HG02884 (cell line): ENCODE data around the gene CDX2.

Experiments used
- ATAC-seq: cut with Tn5 transposase; IDR thresholded peaks from one replicate; pipeline ENCODE4 v1.9.1; 2021; ENCODE audit warnings: mild to moderate bottlenecking, moderate library complexity; ENCODE audit not compliant: unreplicated experiment

The CDX2 gene

DNA sequence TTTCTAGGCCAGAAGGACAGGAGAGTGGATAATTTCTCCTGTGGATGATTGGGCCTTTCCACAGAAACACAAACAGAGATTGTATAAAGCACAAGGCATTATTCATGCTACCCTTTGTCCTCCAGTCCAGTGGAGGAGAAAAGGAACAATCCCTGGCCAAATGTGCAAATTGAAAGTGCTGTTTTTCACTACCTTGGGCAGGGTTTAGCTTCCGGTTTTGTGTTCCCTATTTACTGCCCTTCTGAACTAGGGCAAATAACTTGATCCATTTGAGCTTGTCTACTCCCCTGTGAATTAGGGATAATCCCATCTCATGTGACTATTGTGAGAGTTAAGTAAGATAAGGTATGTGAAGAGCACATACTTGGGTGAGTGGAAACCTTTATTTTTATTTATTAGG lies 36.0 kb downstream of the CDX2 start:
- no peak for ATAC-seq

DNA sequence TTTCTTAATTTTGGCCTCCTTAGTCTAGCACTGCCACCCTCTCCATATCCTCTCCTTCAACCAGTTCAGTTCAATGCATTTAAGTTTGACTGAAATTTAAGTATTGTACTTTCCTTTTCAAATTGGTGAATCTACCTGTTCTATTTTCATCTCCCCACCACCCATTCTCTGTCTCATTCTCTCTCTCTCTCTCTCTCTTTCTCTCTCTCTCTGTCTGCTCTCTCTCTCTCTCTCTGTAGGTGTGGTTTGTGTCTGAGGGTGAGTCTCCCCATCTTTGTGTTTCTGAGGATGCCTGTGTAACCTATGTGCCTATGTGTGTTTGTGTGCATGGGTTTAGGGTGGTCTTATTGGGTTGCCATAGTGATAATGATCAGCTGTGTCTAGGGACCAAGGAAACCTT lies 39.2 kb downstream of the CDX2 start:
- no peak for ATAC-seq

DNA sequence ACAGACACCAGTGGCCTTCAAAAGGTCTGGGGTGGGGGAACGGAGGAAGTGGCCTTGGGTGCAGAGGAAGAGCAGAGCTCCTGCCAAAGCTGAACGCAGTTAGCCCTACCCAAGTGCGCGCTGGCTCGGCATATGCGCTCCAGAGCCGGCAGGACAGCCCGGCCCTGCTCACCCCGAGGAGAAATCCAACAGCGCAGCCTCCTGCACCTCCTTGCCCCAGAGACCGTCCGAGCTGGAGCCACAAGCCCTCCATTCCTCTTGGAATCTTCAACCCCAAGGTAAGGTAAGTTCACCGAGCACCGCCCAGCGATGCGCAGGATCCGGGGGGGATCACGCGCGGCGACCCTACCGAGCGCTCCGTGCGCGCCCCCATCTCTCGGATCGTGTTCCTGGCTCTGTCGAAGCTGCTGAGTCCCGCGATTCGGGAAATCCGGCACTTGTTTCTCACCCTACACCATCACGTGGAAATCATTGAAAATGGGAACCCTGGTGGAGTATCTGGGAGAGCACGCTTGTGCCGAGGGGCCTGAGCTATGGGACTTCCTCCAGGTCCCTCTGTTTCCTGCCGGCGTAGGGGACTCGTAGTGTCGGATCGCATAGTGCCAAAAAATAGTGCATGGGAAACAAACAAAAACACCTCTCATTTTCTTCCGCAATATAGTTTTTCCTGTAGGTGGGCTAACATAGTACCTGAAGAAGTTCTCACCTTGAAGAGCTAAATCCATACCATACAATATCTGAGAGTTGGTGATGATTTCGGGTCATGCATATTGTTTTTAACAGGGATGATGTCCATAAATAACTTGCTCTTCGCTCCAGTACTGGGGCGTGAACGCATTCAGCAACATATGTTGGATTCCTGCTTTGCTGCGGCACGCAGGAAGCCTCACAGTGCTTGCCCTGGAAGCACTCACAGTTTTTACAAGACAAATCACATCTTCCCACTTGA lies 40.0 kb downstream of the CDX2 start:
- no peak for ATAC-seq

DNA sequence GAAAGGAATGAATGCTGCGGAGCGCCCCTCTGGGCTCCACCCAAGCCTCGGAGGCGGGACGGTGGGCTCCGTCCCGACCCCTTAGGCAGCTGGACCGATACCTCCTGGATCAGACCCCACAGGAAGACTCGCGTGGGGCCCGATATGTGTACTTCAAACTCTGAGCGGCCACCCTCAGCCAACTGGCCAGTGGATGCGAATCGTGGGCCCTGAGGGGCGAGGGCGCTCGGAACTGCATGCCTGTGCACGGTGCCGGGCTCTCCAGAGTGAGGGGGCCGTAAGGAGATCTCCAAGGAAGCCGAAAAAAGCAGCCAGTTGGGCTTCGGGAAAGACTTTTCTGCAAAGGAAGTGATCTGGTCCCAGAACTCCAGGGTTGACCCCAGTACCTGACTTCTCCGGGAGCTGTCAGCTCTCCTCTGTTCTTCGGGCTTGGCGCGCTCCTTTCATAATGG lies 40.7 kb downstream of the CDX2 start:
- no peak for ATAC-seq

DNA sequence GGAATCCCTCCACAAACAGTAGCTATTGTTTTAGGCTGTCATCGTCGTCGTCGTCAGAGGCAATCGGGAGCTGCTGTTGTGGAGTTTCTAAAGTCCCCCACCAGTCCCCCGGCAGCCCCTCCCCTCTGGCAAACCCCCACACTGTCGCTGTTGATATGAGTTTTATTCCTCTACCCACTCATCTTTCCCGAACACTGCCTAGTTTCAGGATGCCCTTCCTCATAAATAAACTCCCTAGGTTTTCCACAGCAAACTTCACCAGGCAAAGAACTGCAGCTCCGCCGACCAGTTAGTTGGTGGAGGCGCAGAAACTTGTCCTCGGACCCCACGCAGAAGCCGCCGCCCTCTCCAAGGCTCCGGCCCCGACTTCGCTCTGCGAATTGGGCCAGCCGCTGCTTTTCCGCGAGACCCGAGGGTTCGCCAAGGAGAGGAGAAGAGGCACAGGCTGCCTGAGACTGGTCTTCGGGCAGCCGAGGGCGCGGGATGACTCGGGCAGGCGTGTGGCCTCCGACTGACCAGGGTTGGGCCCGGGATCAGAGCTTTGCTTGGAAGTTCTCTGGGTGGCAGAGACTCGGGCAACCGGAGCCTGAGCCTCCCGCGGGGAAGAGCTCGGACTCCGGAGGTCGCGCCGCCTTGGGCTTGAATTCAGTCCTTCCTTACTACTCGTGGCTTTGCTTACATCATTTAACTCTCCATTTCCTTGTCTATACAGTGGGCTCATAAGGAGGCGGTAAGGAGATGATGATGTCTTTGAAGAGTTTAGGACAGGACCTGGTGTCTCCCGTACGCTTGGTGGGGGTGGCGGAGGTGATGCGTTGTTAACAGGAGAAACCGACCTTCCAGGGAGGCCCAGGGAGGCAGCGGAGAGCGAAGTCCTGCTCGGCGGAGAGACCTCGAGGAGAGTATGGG lies 41.4 kb downstream of the CDX2 start:
- ATAC-seq: no peak

DNA sequence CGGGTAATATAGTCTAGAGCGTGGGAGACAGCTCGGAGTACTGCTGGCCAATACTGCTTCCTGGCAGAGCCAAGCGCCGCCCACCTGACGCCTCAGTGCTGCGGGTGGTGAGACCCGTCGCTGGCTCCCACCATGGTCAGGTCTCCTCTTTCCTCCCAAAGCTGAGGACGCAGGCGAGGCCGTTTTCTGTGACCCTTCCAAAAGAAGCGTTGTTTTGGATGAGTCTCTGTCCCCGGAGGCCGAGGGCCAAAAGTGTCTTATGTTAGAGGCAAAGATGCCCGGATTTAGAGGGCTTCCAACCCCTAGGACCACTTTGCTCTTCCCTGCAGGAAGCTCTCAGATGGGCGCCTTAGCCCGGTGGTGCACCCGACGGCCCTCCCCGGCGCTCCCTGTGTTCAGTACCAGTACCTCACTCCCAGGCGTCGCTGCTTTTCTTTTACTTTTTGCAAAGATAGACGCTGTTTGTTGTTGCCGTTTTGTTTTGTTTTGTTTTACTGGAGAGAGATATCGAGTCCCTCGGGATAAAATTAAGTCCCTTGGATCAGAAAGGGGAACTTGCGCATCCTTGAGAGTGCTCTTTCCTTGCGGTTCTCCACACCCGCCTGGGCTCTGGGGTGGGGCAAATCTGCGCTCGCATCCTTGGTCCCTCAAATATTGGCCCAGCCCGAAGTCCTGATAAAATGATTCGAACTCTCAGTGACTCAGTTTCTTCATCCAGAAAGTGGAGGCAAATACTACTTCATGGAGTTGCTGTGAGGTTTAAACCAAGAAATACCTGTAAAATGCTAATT lies 42.3 kb downstream of the CDX2 start:
- no peak for ATAC-seq

DNA sequence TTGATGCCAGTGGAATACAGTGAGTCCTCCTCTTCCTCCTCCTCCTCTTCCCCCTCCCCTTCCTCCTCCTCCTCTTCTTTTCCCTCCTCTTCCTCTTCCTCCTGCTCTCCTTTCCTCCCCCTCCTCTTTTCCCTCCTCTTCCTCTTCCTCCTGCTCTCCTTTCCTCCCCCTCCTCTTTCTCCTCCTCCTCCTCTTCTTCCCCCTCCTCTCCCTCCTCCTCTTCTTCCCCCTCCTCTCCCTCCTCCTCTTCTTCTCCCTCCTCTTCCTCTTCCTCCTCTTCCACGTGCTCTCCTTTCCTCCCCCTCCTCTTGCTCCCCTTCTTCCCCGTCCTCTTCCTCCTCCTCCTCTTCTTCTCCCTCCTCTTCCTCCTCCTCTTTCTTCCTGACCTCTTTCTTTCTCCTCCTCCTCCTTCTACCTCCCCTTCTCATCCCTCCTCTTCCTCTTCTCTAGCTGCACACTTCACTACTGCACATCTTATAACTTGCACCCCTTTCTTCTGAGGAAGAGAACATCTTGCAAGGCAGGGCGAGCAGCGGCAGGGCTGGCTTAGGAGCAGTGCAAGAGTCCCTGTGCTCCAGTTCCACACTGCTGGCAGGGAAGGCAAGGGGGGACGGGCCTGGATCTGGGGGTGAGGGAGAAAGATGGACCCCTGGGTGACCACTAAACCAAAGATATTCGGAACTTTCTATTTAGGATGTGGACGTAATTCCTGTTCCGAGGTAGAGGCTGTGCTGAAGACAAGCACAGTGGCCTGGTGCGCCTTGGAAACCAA lies 43.7 kb downstream of the CDX2 start:
- ATAC-seq: no peak

DNA sequence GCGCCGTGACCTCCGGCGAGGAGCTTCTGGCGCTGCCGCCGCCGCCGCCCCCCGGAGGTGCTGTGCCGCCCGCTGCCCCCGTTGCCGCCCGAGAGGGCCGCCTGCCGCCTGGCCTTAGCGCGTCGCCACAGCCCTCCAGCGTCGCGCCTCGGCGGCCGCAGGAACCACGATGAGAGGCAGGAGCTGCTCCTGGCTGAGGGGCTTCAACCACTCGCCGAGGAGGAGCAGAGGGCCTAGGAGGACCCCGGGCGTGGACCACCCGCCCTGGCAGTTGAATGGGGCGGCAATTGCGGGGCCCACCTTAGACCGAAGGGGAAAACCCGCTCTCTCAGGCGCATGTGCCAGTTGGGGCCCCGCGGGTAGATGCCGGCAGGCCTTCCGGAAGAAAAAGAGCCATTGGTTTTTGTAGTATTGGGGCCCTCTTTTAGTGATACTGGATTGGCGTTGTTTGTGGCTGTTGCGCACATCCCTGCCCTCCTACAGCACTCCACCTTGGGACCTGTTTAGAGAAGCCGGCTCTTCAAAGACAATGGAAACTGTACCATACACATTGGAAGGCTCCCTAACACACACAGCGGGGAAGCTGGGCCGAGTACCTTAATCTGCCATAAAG lies 44.5 kb downstream of the CDX2 start:
- no peak for ATAC-seq

DNA sequence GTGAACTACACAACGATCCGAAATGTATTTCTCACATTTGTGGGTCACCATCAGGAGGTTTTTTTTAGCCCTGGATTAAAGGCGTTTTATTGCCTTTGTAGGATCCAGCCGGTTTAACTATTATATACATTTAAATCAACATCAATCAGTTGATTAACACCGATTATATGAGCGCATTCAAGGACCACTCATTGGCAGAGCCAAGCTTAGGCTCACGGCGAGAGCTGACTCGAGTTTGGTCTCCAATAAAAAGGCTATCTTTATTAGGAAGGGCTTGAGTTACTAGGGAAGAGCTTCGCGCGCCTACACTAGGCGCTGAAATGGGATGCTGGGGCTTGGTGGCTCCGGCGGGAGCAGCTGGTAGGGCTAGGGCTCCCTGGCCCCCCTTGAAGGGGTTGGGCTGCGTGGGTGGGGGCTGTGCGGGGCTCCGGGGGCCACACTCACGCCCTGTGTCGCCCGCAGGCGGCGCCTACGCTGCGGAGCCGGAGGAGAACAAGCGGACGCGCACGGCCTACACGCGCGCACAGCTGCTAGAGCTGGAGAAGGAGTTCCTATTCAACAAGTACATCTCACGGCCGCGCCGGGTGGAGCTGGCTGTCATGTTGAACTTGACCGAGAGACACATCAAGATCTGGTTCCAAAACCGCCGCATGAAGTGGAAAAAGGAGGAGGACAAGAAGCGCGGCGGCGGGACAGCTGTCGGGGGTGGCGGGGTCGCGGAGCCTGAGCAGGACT lies 45.2 kb downstream of the CDX2 start:
- no peak for ATAC-seq

DNA sequence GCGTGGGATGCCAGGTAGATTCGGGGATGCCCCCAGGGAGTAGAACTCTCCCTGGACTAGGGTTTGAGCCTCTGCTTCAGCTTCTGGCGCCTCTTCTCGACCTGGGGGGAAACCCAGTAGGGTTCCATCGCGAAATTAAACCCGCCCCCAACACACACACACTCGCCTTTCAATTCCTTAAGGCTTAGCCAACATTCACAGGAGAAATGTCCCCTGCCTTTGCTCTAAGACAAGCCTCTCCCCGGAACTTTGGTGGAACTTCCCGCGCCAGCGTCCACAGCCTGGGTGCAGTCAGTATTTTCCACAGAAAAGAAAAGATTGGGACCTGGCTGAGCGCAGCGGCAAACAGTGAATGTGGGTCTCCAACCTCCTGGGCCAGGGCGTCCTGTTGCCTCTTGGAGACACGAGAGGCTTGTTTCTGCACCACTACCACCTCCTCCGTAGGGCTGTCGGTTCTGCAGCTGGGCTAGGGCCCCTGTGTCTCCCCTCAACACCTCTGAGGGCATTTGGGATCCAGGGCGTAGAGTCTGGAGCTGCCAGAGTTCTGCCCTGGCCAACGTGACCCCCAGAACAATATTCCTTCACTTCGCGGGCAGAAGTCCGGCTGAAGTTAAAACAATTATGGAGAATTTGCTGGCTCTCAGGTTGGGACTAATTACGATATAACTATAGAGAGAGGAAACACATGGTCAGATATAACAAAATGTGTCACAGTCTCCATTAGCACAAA lies 46.1 kb downstream of the CDX2 start:
- ATAC-seq: no peak

DNA sequence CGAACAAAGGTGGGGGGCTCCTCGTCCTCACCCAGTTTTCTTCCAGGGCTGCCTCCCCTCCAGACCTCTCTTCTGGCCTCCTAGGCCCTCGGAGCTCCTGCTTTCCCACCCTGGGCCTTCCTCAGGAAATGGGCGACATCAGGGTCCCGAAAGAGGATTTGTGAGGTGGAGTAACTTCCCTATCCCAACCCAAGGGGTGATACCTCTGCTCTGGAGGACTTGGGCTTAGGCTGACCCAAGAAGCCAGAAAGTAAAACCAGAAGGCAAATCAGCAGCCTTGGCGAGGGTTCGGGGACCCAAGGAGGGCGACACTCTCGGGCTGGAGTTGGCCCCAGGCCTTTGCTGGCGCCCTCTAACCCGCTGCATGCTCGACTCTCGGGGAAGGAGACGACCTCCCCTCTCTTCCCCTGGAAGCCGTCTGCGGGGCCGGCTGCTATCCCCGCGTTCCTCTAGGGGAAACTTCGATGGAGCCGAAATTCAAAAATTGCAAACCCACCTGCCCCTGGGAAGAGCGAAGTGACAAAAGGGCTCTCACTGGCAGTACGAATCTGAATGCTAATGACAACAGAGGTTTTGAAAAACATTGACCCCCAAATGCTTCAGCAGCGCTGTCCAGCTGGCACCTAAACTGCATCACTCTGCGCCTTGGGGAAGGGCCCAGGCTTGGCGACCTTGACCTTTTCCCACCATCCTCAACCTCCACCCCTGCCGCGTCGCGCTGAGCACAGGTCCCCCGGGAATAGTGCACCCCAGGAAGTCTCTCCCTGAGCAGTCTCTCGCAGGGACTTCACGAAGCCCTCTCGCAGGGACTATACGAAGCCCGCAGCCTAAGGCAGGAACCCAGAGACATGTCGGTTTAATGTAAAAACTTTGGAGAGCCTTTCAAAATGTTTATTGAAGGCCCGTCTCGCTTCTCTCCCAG lies 46.9 kb downstream of the CDX2 start:
- no peak for ATAC-seq

DNA sequence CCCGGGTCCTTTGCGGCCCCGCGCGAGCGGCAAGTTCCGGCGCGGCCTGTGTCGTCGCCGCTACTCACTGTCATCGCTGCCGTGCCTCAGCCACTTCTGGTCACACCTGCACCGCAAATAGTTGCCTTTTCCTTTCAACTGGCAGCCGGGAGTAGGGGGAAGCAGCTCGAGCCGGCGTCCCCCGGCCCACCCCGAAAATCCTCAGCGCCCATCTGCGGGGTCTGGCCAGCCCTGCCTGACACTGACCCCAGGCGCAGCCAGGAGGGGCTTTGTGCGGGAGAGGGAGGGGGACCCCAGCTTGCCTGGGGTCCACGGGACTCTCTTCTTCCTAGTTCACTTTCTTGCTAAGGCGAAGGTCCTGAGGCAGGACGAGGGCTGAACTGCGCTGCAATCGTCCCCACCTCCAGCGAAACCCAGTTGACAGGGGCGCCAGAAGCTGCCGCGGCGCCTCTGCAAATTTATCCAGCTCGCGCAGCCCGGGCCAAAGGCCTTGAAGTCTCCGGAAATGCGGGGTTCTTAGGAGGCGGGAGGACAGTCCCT lies 47.6 kb downstream of the CDX2 start:
- no peak for ATAC-seq

DNA sequence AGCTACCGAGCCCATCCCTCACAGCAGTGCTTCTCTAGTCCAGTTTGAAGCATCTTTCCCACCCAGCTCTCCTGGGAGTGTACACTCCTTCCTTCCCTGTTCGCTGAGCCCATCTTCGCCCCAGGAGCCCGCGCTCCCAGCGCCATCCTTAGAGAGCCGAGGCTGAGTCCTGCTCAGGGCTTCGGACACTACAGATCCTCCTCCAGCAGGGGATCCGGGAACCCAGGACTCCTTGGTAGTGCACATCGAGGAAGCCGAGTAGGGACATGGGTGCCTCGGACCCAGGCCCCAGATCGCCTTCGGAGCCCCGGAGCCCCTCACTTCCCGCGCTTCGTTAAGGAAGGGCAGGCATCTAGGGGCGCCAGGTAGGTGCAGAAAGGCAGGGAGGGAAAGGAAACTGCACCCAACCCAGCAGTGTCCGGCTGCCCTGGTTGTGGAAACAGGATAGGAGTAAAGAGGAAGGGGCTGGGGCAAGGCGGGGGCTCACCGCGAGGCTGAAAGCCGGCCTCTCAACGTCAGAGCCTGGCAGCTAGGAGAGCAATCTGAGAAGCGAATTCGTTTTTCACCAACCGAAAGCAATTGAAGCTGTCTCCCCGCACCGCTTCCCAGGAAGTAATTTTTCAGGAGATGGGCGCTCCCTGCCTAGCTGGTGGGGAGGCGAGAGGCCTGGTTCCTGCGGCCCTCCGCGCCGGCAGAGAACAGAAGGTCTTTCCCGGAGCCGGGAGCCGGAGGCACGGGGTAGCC lies 48.3 kb downstream of the CDX2 start:
- ATAC-seq: no peak

DNA sequence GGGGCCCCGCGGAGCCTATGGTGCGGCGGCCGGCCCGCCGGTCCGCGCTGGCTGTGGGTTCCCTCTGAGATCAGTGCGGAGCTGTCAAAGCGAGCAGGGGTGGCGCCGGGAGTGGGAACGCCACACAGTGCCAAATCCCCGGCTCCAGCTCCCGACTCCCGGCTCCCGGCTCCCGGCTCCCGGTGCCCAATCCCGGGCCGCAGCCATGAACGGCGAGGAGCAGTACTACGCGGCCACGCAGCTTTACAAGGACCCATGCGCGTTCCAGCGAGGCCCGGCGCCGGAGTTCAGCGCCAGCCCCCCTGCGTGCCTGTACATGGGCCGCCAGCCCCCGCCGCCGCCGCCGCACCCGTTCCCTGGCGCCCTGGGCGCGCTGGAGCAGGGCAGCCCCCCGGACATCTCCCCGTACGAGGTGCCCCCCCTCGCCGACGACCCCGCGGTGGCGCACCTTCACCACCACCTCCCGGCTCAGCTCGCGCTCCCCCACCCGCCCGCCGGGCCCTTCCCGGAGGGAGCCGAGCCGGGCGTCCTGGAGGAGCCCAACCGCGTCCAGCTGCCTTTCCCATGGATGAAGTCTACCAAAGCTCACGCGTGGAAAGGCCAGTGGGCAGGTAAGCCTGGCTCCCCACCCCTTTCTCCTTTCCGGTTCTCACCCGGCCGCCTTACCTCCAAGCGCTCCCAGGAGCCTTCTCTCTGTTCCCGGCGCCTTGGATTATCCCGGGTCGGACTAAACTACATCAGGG lies 49.0 kb downstream of the CDX2 start, which contains the start of gene PDX1:
TSS of gene PDX1 (plus strand) at position 67 of the 743 bp plus-strand sequence. CDS start at position 206, 139 bp downstream.
- no peak for ATAC-seq

DNA sequence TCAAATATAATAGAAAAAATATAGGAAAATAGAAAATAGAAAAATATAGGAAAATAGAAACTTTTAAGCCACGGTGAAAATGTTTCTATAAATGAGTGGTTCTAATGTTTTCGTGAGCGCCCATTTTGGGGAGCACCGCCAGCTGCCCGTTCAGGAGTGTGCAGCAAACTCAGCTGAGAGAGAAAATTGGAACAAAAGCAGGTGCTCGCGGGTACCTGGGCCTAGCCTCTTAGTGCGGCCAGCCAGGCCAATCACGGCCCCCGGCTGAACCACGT lies 49.5 kb downstream of the CDX2 start:
- ATAC-seq: no peak
